ENCODE measurements around the gene KCNQ1.

Gene KCNQ1

DNA sequence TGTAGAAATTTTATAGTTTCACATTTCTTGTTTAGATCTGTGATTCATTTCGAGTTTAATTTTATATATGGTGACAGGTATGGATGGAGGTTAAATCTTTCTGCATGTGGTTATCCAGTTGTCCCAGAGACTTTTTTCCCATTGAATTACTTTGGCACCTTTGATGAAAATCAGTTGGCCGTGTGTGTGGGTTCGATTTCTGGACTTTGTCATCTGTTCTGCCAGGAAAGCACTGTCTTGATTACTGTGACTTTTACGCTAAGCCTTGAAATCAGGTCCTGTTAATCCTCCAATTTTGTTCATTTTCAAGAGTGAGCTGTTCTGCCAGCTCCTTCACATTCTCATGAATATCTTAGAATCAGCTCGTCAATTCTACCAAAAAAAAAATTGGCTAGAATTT lies 107.4 kb downstream of the KCNQ1 start:
- TF ChIP-seq, protein P1, sequence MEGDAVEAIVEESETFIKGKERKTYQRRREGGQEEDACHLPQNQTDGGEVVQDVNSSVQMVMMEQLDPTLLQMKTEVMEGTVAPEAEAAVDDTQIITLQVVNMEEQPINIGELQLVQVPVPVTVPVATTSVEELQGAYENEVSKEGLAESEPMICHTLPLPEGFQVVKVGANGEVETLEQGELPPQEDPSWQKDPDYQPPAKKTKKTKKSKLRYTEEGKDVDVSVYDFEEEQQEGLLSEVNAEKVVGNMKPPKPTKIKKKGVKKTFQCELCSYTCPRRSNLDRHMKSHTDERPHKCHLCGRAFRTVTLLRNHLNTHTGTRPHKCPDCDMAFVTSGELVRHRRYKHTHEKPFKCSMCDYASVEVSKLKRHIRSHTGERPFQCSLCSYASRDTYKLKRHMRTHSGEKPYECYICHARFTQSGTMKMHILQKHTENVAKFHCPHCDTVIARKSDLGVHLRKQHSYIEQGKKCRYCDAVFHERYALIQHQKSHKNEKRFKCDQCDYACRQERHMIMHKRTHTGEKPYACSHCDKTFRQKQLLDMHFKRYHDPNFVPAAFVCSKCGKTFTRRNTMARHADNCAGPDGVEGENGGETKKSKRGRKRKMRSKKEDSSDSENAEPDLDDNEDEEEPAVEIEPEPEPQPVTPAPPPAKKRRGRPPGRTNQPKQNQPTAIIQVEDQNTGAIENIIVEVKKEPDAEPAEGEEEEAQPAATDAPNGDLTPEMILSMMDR (IDR thresholded peaks at IDR 0.05; ENCODE audit: low read depth, low read length) = no peak
- Histone ChIP-seq H3K27me3 (ENCODE audit: insufficient read depth, low read depth, severe bottlenecking) (no peaks in the 10 kb centered on the region), H3K27ac (no peak overlapping the region), H3K9me3 (ENCODE audit: severe bottlenecking) (no peaks in the 10 kb centered on the region), H3K36me3 (no peaks in the 10 kb centered on the region), H3K4me3 (ENCODE audit: low read depth, low read length) (no peak overlapping the region)
- DNase-seq = no peak

- Histone ChIP-seq H3K36me3 (no peaks in the 10 kb centered on the region), H3K27ac (no peak overlapping the region), H3K9me3 (ENCODE audit: severe bottlenecking) (no peaks in the 10 kb centered on the region), H3K27me3 (ENCODE audit: insufficient read depth, low read depth, severe bottlenecking) (no peaks in the 10 kb centered on the region), H3K4me3 (ENCODE audit: low read depth, low read length) (no peak overlapping the region)
- TF ChIP-seq, protein P1 (IDR thresholded peaks at IDR 0.05; ENCODE audit: low read depth, low read length) = no peak
- DNase-seq = no peak
Observed at GRCh38 chr11:2553198-2553597, 108.4 kb downstream of the KCNQ1 start.

GRCh38 chr11:2553886-2554285 lies 109.1 kb downstream of the KCNQ1 start:
- DNase-seq = no peak
- H3K27me3 ChIP-seq (ENCODE audit: insufficient read depth, low read depth, severe bottlenecking) = no peaks in the 10 kb centered on the region
- H3K27ac ChIP-seq = no peak overlapping the region
- no peaks in the 10 kb centered on the region for H3K9me3 ChIP-seq (ENCODE audit: severe bottlenecking)
- no peak overlapping the region for H3K4me3 ChIP-seq (ENCODE audit: low read depth, low read length)
- H3K36me3 ChIP-seq = no peaks in the 10 kb centered on the region
- TF ChIP-seq, protein P1 (IDR thresholded peaks at IDR 0.05; ENCODE audit: low read depth, low read length) = no peak

DNA sequence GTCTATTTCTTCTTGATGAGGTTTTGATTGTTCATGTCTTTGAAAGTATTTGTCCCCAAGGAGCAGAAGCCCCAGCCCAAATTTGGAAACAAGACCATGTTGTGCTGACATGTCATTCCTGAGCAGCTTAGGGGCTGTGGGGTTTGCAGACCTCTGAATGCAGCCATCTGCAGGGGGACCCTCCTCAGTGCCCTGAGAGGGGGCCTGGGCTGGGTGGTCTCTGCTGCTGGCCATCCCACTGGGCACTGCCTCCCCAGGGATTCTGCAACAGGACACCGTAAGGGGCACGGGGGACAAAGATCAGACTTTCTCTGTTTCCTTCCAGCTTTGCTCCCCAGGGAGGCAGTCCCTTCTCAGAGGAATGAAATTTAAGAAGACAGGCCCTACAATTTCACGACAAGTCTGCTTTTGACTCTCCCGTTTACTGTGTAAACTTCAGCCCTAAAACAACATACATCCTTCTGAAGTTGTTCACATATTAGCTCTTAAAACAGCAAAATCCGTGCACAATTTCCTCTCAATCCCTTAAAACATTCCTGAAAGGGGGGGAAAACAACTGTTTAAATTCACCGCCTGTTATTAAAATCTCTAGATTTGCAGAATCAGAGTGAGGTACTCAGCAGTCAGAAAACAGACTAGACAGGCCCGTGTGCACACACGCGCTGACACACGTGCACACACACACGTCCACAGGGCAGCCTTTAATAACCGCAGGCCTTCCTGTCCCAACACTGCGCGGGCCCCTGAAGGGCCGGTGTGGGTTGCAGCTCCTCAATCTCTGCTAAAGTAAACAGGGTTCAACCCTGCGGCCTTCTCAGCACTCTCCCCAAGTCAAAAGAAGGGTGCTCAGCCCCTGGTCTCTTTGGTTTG lies 109.8 kb downstream of the KCNQ1 start:
- no peaks in the 10 kb centered on the region for H3K27me3 ChIP-seq (ENCODE audit: insufficient read depth, low read depth, severe bottlenecking)
- H3K27ac ChIP-seq = no peak overlapping the region
- no peak for DNase-seq
- TF ChIP-seq, protein P1 (IDR thresholded peaks at IDR 0.05; ENCODE audit: low read depth, low read length) = no peak
- no peaks in the 10 kb centered on the region for H3K36me3 ChIP-seq
- H3K9me3 ChIP-seq (ENCODE audit: severe bottlenecking) = no peaks in the 10 kb centered on the region
- no peak overlapping the region for H3K4me3 ChIP-seq (ENCODE audit: low read depth, low read length)

DNA sequence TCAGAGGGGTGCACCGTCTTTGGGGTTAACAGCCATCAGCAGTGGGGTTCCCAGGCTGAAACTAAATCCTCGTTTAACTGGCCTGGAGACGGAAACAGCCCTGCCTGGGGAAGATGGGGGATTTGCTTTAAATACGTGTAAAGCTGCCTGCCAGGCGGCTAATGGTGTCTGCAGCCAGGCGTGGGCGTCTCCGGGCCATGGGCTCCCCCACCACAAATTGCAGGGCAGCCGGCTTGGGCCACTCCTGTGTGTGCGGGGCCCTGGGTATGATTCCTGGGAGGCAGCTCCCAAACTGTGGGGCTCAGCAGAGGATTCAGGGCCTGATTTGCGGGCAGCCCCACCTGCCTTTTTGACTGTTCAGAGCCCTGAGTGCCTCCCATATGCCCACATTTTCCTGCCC lies 110.5 kb downstream of the KCNQ1 start:
- no peak for DNase-seq
- Histone ChIP-seq H3K27ac (no peak overlapping the region; the same call in 1 of the 2 replicates), H3K36me3 (no peaks in the 10 kb centered on the region), H3K9me3 (ENCODE audit: severe bottlenecking) (no peaks in the 10 kb centered on the region), H3K4me3 (ENCODE audit: low read depth, low read length) (no peak overlapping the region), H3K27me3 (ENCODE audit: insufficient read depth, low read depth, severe bottlenecking) (no peaks in the 10 kb centered on the region)
- TF ChIP-seq, protein P1 (IDR thresholded peaks at IDR 0.05; ENCODE audit: low read depth, low read length) = no peak
